GM12801 (cell line): ENCODE measurements around the gene COX8A.

Experiments used
- CTCF ChIP-seq: IDR thresholded peaks from one replicate; pipeline ENCODE4 v1.5.1; 2011; ENCODE audit warnings: control low read depth; ENCODE audit not compliant: insufficient read length; ENCODE audit errors: extremely low read depth

The COX8A gene

GRCh38 chr11:64000740-64001483 is 26.5 kb downstream of the COX8A start:
- TF ChIP-seq CTCF: no peak

GRCh38 chr11:64001484-64002420 is 27.3 kb downstream of the COX8A start:
- TF ChIP-seq CTCF: no peak

- no peak for TF ChIP-seq CTCF
These were observed 29.6 kb downstream of the COX8A start for GRCh38 chr11:64003807-64004589.

GRCh38 chr11:64004590-64004984 is 30.2 kb downstream of the COX8A start:
- TF ChIP-seq CTCF: no peak

GRCh38 chr11:64005691-64006090 is 31.3 kb downstream of the COX8A start:
- no peak for TF ChIP-seq CTCF

- no peak for TF ChIP-seq CTCF
These were observed 32.0 kb downstream of the COX8A start for GRCh38 chr11:64006398-64006797.

GRCh38 chr11:64007160-64007628 is 32.8 kb downstream of the COX8A start:
- no peak for TF ChIP-seq CTCF
